ENCODE measurements around the gene MEIKIN.

Gene MEIKIN

GRCh38 chr5:131790550-131790949 is 154.9 kb downstream of the MEIKIN start:
- no peak overlapping the region for H3K27ac ChIP-seq
- TF ChIP-seq CTCF (conservative IDR thresholded peaks at IDR 0.05) (no peak), ZFX (IDR thresholded peaks at IDR 0.05) (no peak)

GRCh38 chr5:131789765-131790164 is 155.7 kb downstream of the MEIKIN start:
- no peak overlapping the region for H3K27ac ChIP-seq
- no peak for TF ChIP-seq CTCF (conservative IDR thresholded peaks at IDR 0.05)
- TF ChIP-seq ZFX (IDR thresholded peaks at IDR 0.05): no peak

GRCh38 chr5:131787736-131788135 is 157.7 kb downstream of the MEIKIN start:
- no peak for TF ChIP-seq ZFX (IDR thresholded peaks at IDR 0.05)
- no peak for TF ChIP-seq CTCF (conservative IDR thresholded peaks at IDR 0.05)
- no peak overlapping the region for H3K27ac ChIP-seq

GRCh38 chr5:131786900-131787692 is 158.4 kb downstream of the MEIKIN start:
- no peak overlapping the region for H3K27ac ChIP-seq
- TF ChIP-seq ZFX (IDR thresholded peaks at IDR 0.05) (no peak), CTCF (conservative IDR thresholded peaks at IDR 0.05) (no peak)

GRCh38 chr5:131786036-131786435 is 159.4 kb downstream of the MEIKIN start:
- TF ChIP-seq ZFX (IDR thresholded peaks at IDR 0.05) (no peak), CTCF (conservative IDR thresholded peaks at IDR 0.05) (no peak)
- H3K27ac ChIP-seq: no peak overlapping the region

GRCh38 chr5:131783874-131784273 is 161.6 kb downstream of the MEIKIN start:
- TF ChIP-seq ZFX (IDR thresholded peaks at IDR 0.05) (no peak), CTCF (conservative IDR thresholded peaks at IDR 0.05) (no peak)
- H3K27ac ChIP-seq: no peak overlapping the region

GRCh38 chr5:131783357-131783756 is 162.1 kb downstream of the MEIKIN start:
- TF ChIP-seq CTCF (conservative IDR thresholded peaks at IDR 0.05) (no peak), ZFX (IDR thresholded peaks at IDR 0.05) (no peak)
- no peak overlapping the region for H3K27ac ChIP-seq
